WERI-Rb-1 (cell line): Measurements from ENCODE around the gene MUC5AC.

ENCODE experiments used
- DNase-seq: peaks from one replicate; pipeline ENCODE4 v3.0.0-alpha.2; 2020
- H3K27ac ChIP-seq: fragments of 250-450 bp; sonication (Bioruptor Pico); 2 replicates; pipeline ENCODE4 v1.5.1; 2020; ENCODE audit warnings: mild to moderate bottlenecking, moderate library complexity
- H3K27me3 ChIP-seq: fragments of 250-450 bp; sonication (Bioruptor Pico); 2 replicates; pipeline ENCODE4 v1.5.1; 2021; ENCODE audit warnings: mild to moderate bottlenecking, low read depth, moderate library complexity; ENCODE audit not compliant: insufficient read depth, severe bottlenecking
- H3K36me3 ChIP-seq: fragments of 250-450 bp; sonication (Bioruptor Pico); 2 replicates; pipeline ENCODE4 v1.5.1; 2020; ENCODE audit warnings: mild to moderate bottlenecking, moderate library complexity
- H3K4me3 ChIP-seq: 2 replicates; pipeline ENCODE4 v1.5.1; 2011; ENCODE audit warnings: low read depth, mild to moderate bottlenecking, control low read depth, low read length
- H3K9me3 ChIP-seq: fragments of 250-450 bp; sonication (Bioruptor Pico); 2 replicates; pipeline ENCODE4 v1.5.1; 2021; ENCODE audit warnings: mild to moderate bottlenecking, moderate library complexity; ENCODE audit not compliant: severe bottlenecking
- TF ChIP-seq, protein P1 (sequence below): IDR thresholded peaks from 2 replicates; pipeline ENCODE4 v1.5.1; 2011; ENCODE audit warnings: low read depth, mild to moderate bottlenecking, control low read depth, inconsistent platforms, low read length

Gene MUC5AC

DNA sequence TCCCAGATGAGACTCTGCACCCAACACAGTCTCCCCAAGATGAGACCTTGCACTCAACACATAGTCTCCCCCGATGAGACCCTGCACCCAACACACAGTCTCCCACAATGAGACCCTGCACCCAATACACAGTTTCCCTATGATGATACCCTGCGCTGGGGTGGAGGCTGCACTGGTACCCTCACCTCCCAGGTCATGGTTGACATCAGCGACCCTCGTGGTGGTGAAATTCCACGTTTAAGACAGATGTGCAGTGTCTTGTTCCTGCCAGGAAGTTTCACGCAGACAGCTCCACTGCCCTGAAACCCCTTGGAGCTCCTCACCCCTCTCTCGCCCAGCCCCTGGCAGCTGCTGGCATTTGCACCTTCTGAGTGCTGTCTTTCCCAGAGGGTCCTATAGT is 9.5 kb downstream of the MUC5AC start:
- TF ChIP-seq, protein P1, sequence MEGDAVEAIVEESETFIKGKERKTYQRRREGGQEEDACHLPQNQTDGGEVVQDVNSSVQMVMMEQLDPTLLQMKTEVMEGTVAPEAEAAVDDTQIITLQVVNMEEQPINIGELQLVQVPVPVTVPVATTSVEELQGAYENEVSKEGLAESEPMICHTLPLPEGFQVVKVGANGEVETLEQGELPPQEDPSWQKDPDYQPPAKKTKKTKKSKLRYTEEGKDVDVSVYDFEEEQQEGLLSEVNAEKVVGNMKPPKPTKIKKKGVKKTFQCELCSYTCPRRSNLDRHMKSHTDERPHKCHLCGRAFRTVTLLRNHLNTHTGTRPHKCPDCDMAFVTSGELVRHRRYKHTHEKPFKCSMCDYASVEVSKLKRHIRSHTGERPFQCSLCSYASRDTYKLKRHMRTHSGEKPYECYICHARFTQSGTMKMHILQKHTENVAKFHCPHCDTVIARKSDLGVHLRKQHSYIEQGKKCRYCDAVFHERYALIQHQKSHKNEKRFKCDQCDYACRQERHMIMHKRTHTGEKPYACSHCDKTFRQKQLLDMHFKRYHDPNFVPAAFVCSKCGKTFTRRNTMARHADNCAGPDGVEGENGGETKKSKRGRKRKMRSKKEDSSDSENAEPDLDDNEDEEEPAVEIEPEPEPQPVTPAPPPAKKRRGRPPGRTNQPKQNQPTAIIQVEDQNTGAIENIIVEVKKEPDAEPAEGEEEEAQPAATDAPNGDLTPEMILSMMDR, result 0 out of 2 replicates have a peak, but pooled peaks have one; percentile 35
- no peak overlapping the region for H3K4me3 ChIP-seq

GRCh38 chr11:1167751-1168231 is 10.0 kb downstream of the MUC5AC start:
- TF ChIP-seq, protein P1, result no peak
- DNase-seq, result no peak
- Histone ChIP-seq H3K36me3 (no peaks in the 10 kb centered on the region), H3K27ac (no peak overlapping the region), H3K4me3 (no peak overlapping the region), H3K9me3 (no peaks in the 10 kb centered on the region), H3K27me3 (no peaks in the 10 kb centered on the region)

More for the DNA sequence above, 9.5 kb downstream of the MUC5AC start:
- Histone ChIP-seq H3K27me3 (no peaks in the 10 kb centered on the region), H3K27ac (no peak overlapping the region), H3K36me3 (no peaks in the 10 kb centered on the region), H3K9me3 (no peaks in the 10 kb centered on the region)
- no peak for DNase-seq

GRCh38 chr11:1168256-1168655 is 10.5 kb downstream of the MUC5AC start:
- H3K4me3 ChIP-seq, result no peak overlapping the region
- TF ChIP-seq, protein P1, result no peak
- no peaks in the 10 kb centered on the region for H3K27me3 ChIP-seq
- no peak for DNase-seq
- H3K9me3 ChIP-seq, result no peaks in the 10 kb centered on the region
- no peaks in the 10 kb centered on the region for H3K36me3 ChIP-seq
- no peak overlapping the region for H3K27ac ChIP-seq

DNA sequence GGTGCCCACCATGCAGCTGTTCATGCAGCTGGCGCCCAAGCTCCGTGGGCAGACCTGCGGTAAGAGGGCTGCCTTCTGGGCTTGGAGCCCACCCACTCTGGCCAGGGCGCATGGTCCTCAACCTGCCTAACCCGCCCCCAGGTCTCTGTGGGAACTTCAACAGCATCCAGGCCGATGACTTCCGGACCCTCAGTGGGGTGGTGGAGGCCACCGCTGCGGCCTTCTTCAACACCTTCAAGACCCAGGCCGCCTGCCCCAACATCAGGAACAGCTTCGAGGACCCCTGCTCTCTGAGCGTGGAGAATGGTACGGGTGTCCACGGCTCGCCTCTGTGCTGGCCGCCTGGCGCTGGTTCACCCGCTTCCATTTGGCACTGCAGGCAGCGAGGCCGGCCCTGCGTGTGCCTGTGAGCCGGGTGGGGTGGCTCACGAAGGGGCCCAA is 11.0 kb downstream of the MUC5AC start:
- TF ChIP-seq, protein P1, result no peak
- H3K36me3 ChIP-seq, result no peaks in the 10 kb centered on the region
- no peak for DNase-seq

GRCh38 chr11:1171223-1171984 is 13.7 kb downstream of the MUC5AC start:
- H3K36me3 ChIP-seq, result no peaks in the 10 kb centered on the region
- H3K27me3 ChIP-seq, result no peaks in the 10 kb centered on the region
- H3K27ac ChIP-seq, result no peak overlapping the region
- no peak overlapping the region for H3K4me3 ChIP-seq
- no peak for DNase-seq
- TF ChIP-seq, protein P1, result no peak
- H3K9me3 ChIP-seq, result no peaks in the 10 kb centered on the region

More for the DNA sequence above, 11.0 kb downstream of the MUC5AC start:
- H3K9me3 ChIP-seq, result no peaks in the 10 kb centered on the region
- no peak overlapping the region for H3K27ac ChIP-seq
- no peak overlapping the region for H3K4me3 ChIP-seq
- H3K27me3 ChIP-seq, result no peaks in the 10 kb centered on the region
